Measurements from ENCODE around the gene UNC119.

The UNC119 gene

GRCh38 chr17:28579526-28579925 is 27.1 kb upstream of the UNC119 start:
- peaks cover 22% of the 10 kb centered on the region for H3K4me1 ChIP-seq (ENCODE audit: insufficient read depth, low read length, severe bottlenecking)
- H4K20me1 ChIP-seq (ENCODE audit: insufficient read depth, low read length) = no peaks in the 10 kb centered on the region
- no peaks in the 10 kb centered on the region; the same call in 1 of the 2 replicates for H3F3A ChIP-seq (ENCODE audit: insufficient read depth, low read length)
- TF ChIP-seq CTCF (IDR thresholded peaks at IDR 0.05; ENCODE audit: low read length) (no peak), EZH2 (IDR thresholded peaks at IDR 0.05; ENCODE audit: borderline replicate concordance, low read length) (no peak)
- H3K9ac ChIP-seq (ENCODE audit: low read length) = no peak overlapping the region
- H3K9me2 ChIP-seq (ENCODE audit: low read depth, low read length) = no peaks in the 10 kb centered on the region
- H3K36me3 ChIP-seq (ENCODE audit: insufficient read depth, low read length) = peaks cover 79% of the 10 kb centered on the region
- H3K79me2 ChIP-seq (ENCODE audit: insufficient read depth, low read length) = no peaks in the 10 kb centered on the region
- no peak overlapping the region for H3K4me3 ChIP-seq (ENCODE audit: low read depth, low read length, poor library complexity, severe bottlenecking)
- no peaks in the 10 kb centered on the region for H3K9me3 ChIP-seq (ENCODE audit: low read length)
- H3K4me2 ChIP-seq (ENCODE audit: low read length) = no peak overlapping the region
- no peaks in the 10 kb centered on the region for H3K27me3 ChIP-seq (ENCODE audit: insufficient read depth, low read length)
- H3K27ac ChIP-seq (ENCODE audit: low read depth, low read length, poor library complexity, severe bottlenecking) = no peak overlapping the region
- no peak overlapping the region for H2AFZ ChIP-seq (ENCODE audit: low read length)

- no peak overlapping the region for H3K4me3 ChIP-seq (ENCODE audit: low read depth, low read length, poor library complexity, severe bottlenecking)
- no peaks in the 10 kb centered on the region for H3K79me2 ChIP-seq (ENCODE audit: insufficient read depth, low read length)
- H4K20me1 ChIP-seq (ENCODE audit: insufficient read depth, low read length) = no peaks in the 10 kb centered on the region
- H3K4me1 ChIP-seq (ENCODE audit: insufficient read depth, low read length, severe bottlenecking) = peaks cover 22% of the 10 kb centered on the region
- no peak overlapping the region for H3K4me2 ChIP-seq (ENCODE audit: low read length)
- peaks cover 79% of the 10 kb centered on the region for H3K36me3 ChIP-seq (ENCODE audit: insufficient read depth, low read length)
- TF ChIP-seq CTCF (IDR thresholded peaks at IDR 0.05; ENCODE audit: low read length) = no peak
- H2AFZ ChIP-seq (ENCODE audit: low read length) = no peak overlapping the region
- H3F3A ChIP-seq (ENCODE audit: insufficient read depth, low read length) = no peaks in the 10 kb centered on the region; the same call in 1 of the 2 replicates
- no peak overlapping the region for H3K9ac ChIP-seq (ENCODE audit: low read length)
- no peaks in the 10 kb centered on the region for H3K9me3 ChIP-seq (ENCODE audit: low read length)
- H3K27ac ChIP-seq (ENCODE audit: low read depth, low read length, poor library complexity, severe bottlenecking) = no peak overlapping the region
- no peaks in the 10 kb centered on the region for H3K27me3 ChIP-seq (ENCODE audit: insufficient read depth, low read length)
- H3K9me2 ChIP-seq (ENCODE audit: low read depth, low read length) = no peaks in the 10 kb centered on the region
Measured at GRCh38 chr17:28578246-28579195, 26.1 kb upstream of the UNC119 start.

GRCh38 chr17:28577466-28577824 is 25.0 kb upstream of the UNC119 start:
- Histone ChIP-seq H3K9me2 (ENCODE audit: low read depth, low read length) (no peaks in the 10 kb centered on the region), H2AFZ (ENCODE audit: low read length) (no peak overlapping the region), H3K79me2 (ENCODE audit: insufficient read depth, low read length) (no peaks in the 10 kb centered on the region), H3K9me3 (ENCODE audit: low read length) (no peaks in the 10 kb centered on the region), H3K4me3 (ENCODE audit: low read depth, low read length, poor library complexity, severe bottlenecking) (no peak overlapping the region), H3K9ac (ENCODE audit: low read length) (peak overlapping the region; percentile 51; the same call in 1 of the 2 replicates), H3K4me2 (ENCODE audit: low read length) (no peak overlapping the region; the same call in 1 of the 2 replicates), H3K36me3 (ENCODE audit: insufficient read depth, low read length) (peaks cover 73% of the 10 kb centered on the region), H3F3A (ENCODE audit: insufficient read depth, low read length) (no peaks in the 10 kb centered on the region; the same call in 1 of the 2 replicates), H4K20me1 (ENCODE audit: insufficient read depth, low read length) (no peaks in the 10 kb centered on the region), H3K27ac (ENCODE audit: low read depth, low read length, poor library complexity, severe bottlenecking) (peak overlapping the region; percentile 84), H3K4me1 (ENCODE audit: insufficient read depth, low read length, severe bottlenecking) (peaks cover 23% of the 10 kb centered on the region), H3K27me3 (ENCODE audit: insufficient read depth, low read length) (no peaks in the 10 kb centered on the region)
- TF ChIP-seq CTCF (IDR thresholded peaks at IDR 0.05; ENCODE audit: low read length) (no peak), EZH2 (IDR thresholded peaks at IDR 0.05; ENCODE audit: borderline replicate concordance, low read length) (no peak)

Data from OCI-LY1 (cell line).